Endothelial cell of umbilical vein (primary cell): ENCODE results near the gene CCDC88B. TPM values are rescaled to one million over a fixed set of nuclear protein-coding genes. Genes with fewer than 3 reads are reported as not detected.

Experiments used
- BruUV-seq: library from RNA; stranded (reverse); fragments of 400-500 nt; replicated peaks from 2 replicates; lab custom pipeline; 2021; lab: Mats Ljungman, UMichigan
- CTCF ChIA-PET: fragments of 300-600, 350-600 bp; sonication (Branson Sonifier 250); formaldehyde crosslinking; loops from one replicate; lab custom pipeline; 2021; ENCODE audit warnings: antibody characterized with exemption, inconsistent platforms; lab: Charles Lee
- POLR2A ChIA-PET: fragments of 300-600, 350-600 bp; sonication (Branson Sonifier 250); formaldehyde crosslinking; loops from one replicate; lab custom pipeline; 2021; ENCODE audit warnings: antibody characterized with exemption, inconsistent platforms; lab: Charles Lee
- DNase-seq: peaks from one replicate; pipeline ENCODE4 v3.0.0-alpha.2; 2011; ENCODE audit warnings: low read depth, low spot score
- FAIRE-seq: peaks from 2 replicates; lab custom pipeline; 2011; peaks lifted over from hg19 to GRCh38; lab: Jason Lieb, UNC
- H2AFZ ChIP-seq: 2 replicates; pipeline ENCODE4 v1.6.0; 2012; ENCODE audit warnings: low read depth, low read length, control low read depth, inconsistent platforms
- H3K27ac ChIP-seq: 2 replicates; pipeline ENCODE4 v1.5.1; 2011; ENCODE audit warnings: low read depth, mild to moderate bottlenecking, control low read depth, low read length, moderate library complexity; ENCODE audit not compliant: insufficient read depth
- H3K27me3 ChIP-seq, 2 experiments: 2 replicates each; pipeline versions ENCODE4 v1.6.0 to v1.6.1; 2011; ENCODE audit warnings: low read length in 2 of 2, mixed read lengths in 1 of 2; ENCODE audit not compliant: control insufficient read depth in 2 of 2, insufficient read depth in 2 of 2
- H3K36me3 ChIP-seq, 2 experiments: 2 replicates in 1 of 2; 3 replicates in 1 of 2; pipeline ENCODE4 v1.5.1; 2011; ENCODE audit warnings: low read length in 2 of 2, mild to moderate bottlenecking in 1 of 2, moderate library complexity in 1 of 2; ENCODE audit not compliant: control insufficient read depth in 2 of 2, insufficient read depth in 2 of 2; ENCODE audit errors: extremely low read depth in 1 of 2
- H3K4me1 ChIP-seq: 3 replicates; pipeline ENCODE4 v1.5.1; 2011; ENCODE audit warnings: mild to moderate bottlenecking, low read length; ENCODE audit not compliant: control insufficient read depth, insufficient read depth; ENCODE audit errors: extremely low read depth
- H3K4me2 ChIP-seq: 2 replicates; pipeline ENCODE4 v1.6.1; 2011; ENCODE audit warnings: low read length, control low read depth, mixed read lengths; ENCODE audit not compliant: insufficient read depth
- H3K4me3 ChIP-seq, 3 experiments: fragments of 200-600 bp in 1 of 3; sonication (generic), shearing (Covaris generic) in 1 of 3; replicated peaks in 1 of 3; 2 replicates each; pipeline ENCODE4 v1.5.1; 2011 to 2016; ENCODE audit warnings: control low read depth in 3 of 3, low read length in 3 of 3, mild to moderate bottlenecking in 2 of 3, inconsistent platforms in 1 of 3, low read depth in 1 of 3, moderate library complexity in 1 of 3; ENCODE audit not compliant: insufficient read depth in 1 of 3
- H3K79me2 ChIP-seq: 2 replicates; pipeline ENCODE4 v1.6.0; 2012; ENCODE audit warnings: low read length, inconsistent platforms; ENCODE audit not compliant: control insufficient read depth, insufficient read depth
- H3K9ac ChIP-seq: replicated peaks from 2 replicates; pipeline ENCODE3; 2011; ENCODE audit warnings: low read length, control low read depth; ENCODE audit not compliant: insufficient read depth; ENCODE audit errors: extremely low read depth
- H3K9me1 ChIP-seq: replicated peaks from 3 replicates; pipeline ENCODE4 v1.6.0; 2011; ENCODE audit warnings: mild to moderate bottlenecking, low read length; ENCODE audit not compliant: control insufficient read depth, insufficient read depth; ENCODE audit errors: extremely low read depth
- H3K9me3 ChIP-seq: replicated peaks from 2 replicates; pipeline ENCODE4 v1.5.1; 2012; ENCODE audit warnings: low read length, inconsistent platforms; ENCODE audit not compliant: control insufficient read depth, insufficient read depth
- H4K20me1 ChIP-seq: replicated peaks from 2 replicates; pipeline ENCODE3; 2011; ENCODE audit warnings: mild to moderate bottlenecking, low read length; ENCODE audit not compliant: control insufficient read depth, insufficient read depth; ENCODE audit errors: extremely low read depth
- CTCF ChIP-seq, 2 donors: IDR thresholded peaks; 1 replicate in 1 of 2; 2 replicates in 1 of 2; pipeline ENCODE4 v1.5.1; 2011; ENCODE audit warnings: low read length in 2 of 2, mild to moderate bottlenecking in 2 of 2, moderate library complexity in 2 of 2, control low read depth in 1 of 2, inconsistent platforms in 1 of 2, low read depth in 1 of 2; ENCODE audit not compliant: insufficient read depth in 1 of 2; ENCODE audit errors: extremely low read depth in 1 of 2
- EZH2 ChIP-seq: IDR thresholded peaks from 2 replicates; pipeline ENCODE4 v1.6.1; 2012; ENCODE audit warnings: borderline replicate concordance, low read depth, mild to moderate bottlenecking, moderate library complexity, low read length, inconsistent platforms; ENCODE audit not compliant: severe bottlenecking
- FOS ChIP-seq: IDR thresholded peaks from 2 replicates; pipeline ENCODE4 v1.6.1; 2011; ENCODE audit warnings: mild to moderate bottlenecking, low read length, moderate library complexity, borderline replicate concordance; ENCODE audit not compliant: insufficient read depth
- GATA2 ChIP-seq: IDR thresholded peaks from 2 replicates; pipeline ENCODE4 v1.7.0; 2011; ENCODE audit warnings: low read depth, mild to moderate bottlenecking, moderate library complexity, mixed read lengths, low read length; ENCODE audit not compliant: insufficient read length, insufficient read depth
- JUN ChIP-seq: IDR thresholded peaks from 2 replicates; pipeline ENCODE4 v1.6.1; 2011; ENCODE audit warnings: borderline replicate concordance, low read depth; ENCODE audit not compliant: insufficient read length, insufficient read depth
- MAX ChIP-seq: IDR thresholded peaks from 2 replicates; pipeline ENCODE4 v1.6.1; 2011; ENCODE audit not compliant: insufficient read depth, insufficient read length
- MYC ChIP-seq: IDR thresholded peaks from one replicate; pipeline ENCODE4 v1.6.1; 2011; ENCODE audit warnings: mild to moderate bottlenecking, low read depth, low read length
- POLR2A ChIP-seq: IDR thresholded peaks from 2 replicates; pipeline ENCODE4 v1.6.1; 2012; ENCODE audit warnings: low read depth, mild to moderate bottlenecking, control low read depth, low read length
- POLR2AphosphoS5 ChIP-seq: IDR thresholded peaks from 2 replicates; pipeline ENCODE4 v1.6.1; 2012; ENCODE audit warnings: low read depth, mild to moderate bottlenecking, control low read depth, low read length, moderate library complexity; ENCODE audit not compliant: insufficient read depth
- dilution Hi-C: fragments of 300-500 bp; cut with MboI; formaldehyde crosslinking; loops from one replicate; pipeline ENCODE4 v1.15.0; 2019; ENCODE audit warnings: low sequenced_read_pairs; ENCODE audit not compliant: extremely low pct_ligation_motif_present
- intact Hi-C: fragments of 100-400 bp; cut with micrococcal nuclease; formaldehyde crosslinking; loops from one replicate; pipeline ENCODE4 v1.10.0; 2022
- polyA plus RNA-seq, 4 experiments: library from polyadenylated mRNA; depleted of rRNA in 3 of 4; stranded (reverse) in 3 of 4; unstranded in 1 of 4; fragments of >200 nt; gene quantifications; 2 replicates each; pipeline versions ENCODE4 v1.2.1 to v1.2.3, GENCODE V29; 2011 to 2012; ENCODE audit warnings: missing spikeins in 1 of 4
- total RNA-seq: library from RNA; stranded (reverse); gene quantifications from 2 replicates; pipeline ENCODE4 v1.2.3, GENCODE V29; 2021

Gene CCDC88B
- total and polyA plus RNA-seq, 2 donors (not counting 3 experiments of a cell fraction or from before 2014, with no cell fraction given): 1.8 to 2.7 TPM

GRCh38 chr11:64358907-64359711 lies 19.1 kb downstream of the CCDC88B start, which contains the start of gene RPS6KA4:
Gene RPS6KA4 (plus strand): TSS chr11:64359162. CDS start chr11:64359236, 74 bp downstream.
- no peaks in the 10 kb centered on the region for H3K9me1 ChIP-seq
- peaks cover 10% of the 10 kb centered on the region for H3K79me2 ChIP-seq
- peak within 1 kb of the TSS; percentile 11 to 91 (median 33) for H3K4me3 ChIP-seq
- peak within 1 kb of the TSS; percentile 57 for H3K4me2 ChIP-seq
- peak; percentile 60 for DNase-seq
- TF ChIP-seq CTCF (IDR thresholded peaks at IDR 0.05; ENCODE audit: extremely low read depth in 1 of 2, insufficient read depth in 1 of 2, low read depth in 1 of 2, low read length in 2 of 2) (no peak), JUN (no peak), POLR2A (peak; percentile 92), GATA2 (no peak), EZH2 (no peak), MYC (no peak), FOS (peak; percentile 36), MAX (no peak), POLR2AphosphoS5 (peak; percentile 83)
- peak within 1 kb of the TSS; percentile 69 for H2AFZ ChIP-seq
- H3K27me3 ChIP-seq: no peaks in the 10 kb centered on the region
- FAIRE-seq: peak; percentile 60
- ChIA-PET CTCF (interaction anchor here (1.2 to 4.5 kb wide), 4 partner anchors 15 to 58 kb away, joined by 3 to 107 read pairs (median 10); partner anchors contain the start of genes PRDX5 and TRMT112), POLR2A (no interaction called here)
- peaks cover 22% of the 10 kb centered on the region for H3K4me1 ChIP-seq
- H3K27ac ChIP-seq: peak within 1 kb of the TSS; percentile 70
- H3K9ac ChIP-seq: peak within 1 kb of the TSS; percentile 44
- H3K9me3 ChIP-seq: no peaks in the 10 kb centered on the region
- intact Hi-C loops: loop anchor here (1.0 to 5.0 kb wide), 2 partner anchors 41 to 117 kb away; partner anchors contain the start of genes FKBP2 and PRDX5
- BruUV-seq: TSS peak; percentile 23
- H4K20me1 ChIP-seq: no peaks in the 10 kb centered on the region
- peaks cover 5 to 15% of the 10 kb centered on the region in 2 experiments for H3K36me3 ChIP-seq
- dilution Hi-C loops: no loop called here
